Nephron progenitor cell (in vitro differentiated cells): ENCODE data around the gene CPM.
"Not testable (repeated sequence)": the region's sequence is repeated elsewhere in the genome, so short reads cannot be mapped to it uniquely, and the experiment has no call there.

Source experiments
- DNase-seq: peaks from one replicate; pipeline ENCODE4 v3.0.0; 2021
- H3K27ac Mint-ChIP-seq: 2 replicates; pipeline ENCODE4 v1.8.0; 2021; ENCODE audit warnings: mild to moderate bottlenecking, moderate library complexity, mixed read lengths
- H3K27me3 Mint-ChIP-seq: 2 replicates; pipeline ENCODE4 v1.8.0; 2021; ENCODE audit warnings: mild to moderate bottlenecking, low read depth, mixed read lengths; ENCODE audit not compliant: poor library complexity
- H3K36me3 Mint-ChIP-seq: 2 replicates; pipeline ENCODE4 v1.8.0; 2021; ENCODE audit warnings: low read depth, mixed read lengths
- H3K4me1 Mint-ChIP-seq: 2 replicates; pipeline ENCODE4 v1.8.0; 2021; ENCODE audit warnings: mixed read lengths
- H3K4me3 Mint-ChIP-seq: 2 replicates; pipeline ENCODE4 v1.8.0; 2021; ENCODE audit warnings: mild to moderate bottlenecking, moderate library complexity, mixed read lengths
- H3K9me3 Mint-ChIP-seq: 2 replicates; pipeline ENCODE4 v1.8.0; 2021; ENCODE audit warnings: mild to moderate bottlenecking, moderate library complexity, mixed read lengths
- TF ChIP-seq, protein P1 (sequence below): fragments of 200-600 bp; sonication (generic); IDR thresholded peaks from 2 replicates; pipeline ENCODE4 v1.5.0; 2021; ENCODE audit warnings: antibody characterized with exemption

Gene CPM

DNA sequence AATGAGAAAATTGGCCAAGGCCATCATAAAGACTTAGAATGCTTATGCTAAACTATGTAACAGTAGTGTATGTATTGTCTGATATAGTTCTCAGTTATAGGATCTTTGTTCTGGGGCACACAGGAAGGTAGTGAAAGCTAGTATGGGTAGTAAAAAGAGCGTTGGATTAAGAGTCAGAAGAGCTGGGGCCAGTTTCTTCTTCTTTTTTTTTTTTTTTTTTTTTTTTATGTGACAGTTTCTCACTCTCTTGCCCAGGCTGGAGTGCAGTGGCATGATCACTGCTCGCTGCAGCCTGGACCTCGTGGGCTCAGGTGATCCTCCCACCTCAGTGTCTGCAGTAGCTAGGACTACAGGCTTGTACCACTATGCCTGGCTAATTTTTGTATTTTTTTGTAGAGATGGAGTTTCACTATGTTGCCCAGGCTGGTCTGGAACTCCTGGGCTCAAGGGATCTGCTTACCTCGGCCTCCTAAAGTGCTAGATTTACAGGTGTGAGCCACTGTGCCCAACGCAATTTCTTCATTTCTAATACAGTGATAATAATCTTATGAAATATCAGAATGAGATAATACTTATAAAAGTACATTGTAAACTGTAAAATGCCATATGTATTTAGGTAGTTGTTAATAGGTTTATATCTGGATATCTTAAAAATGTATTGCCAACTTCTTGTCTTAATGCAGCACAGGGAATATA lies 117.6 kb downstream of the CPM start:
- no peak for DNase-seq
- Mint-ChIP-seq H3K27ac (no peak overlapping the region), H3K4me3 (no peak overlapping the region), H3K4me1 (peaks cover 31% of the 10 kb centered on the region), H3K36me3 (peaks cover 68% of the 10 kb centered on the region), H3K9me3 (no peaks in the 10 kb centered on the region), H3K27me3 (no peaks in the 10 kb centered on the region)
- TF ChIP-seq, protein P1, sequence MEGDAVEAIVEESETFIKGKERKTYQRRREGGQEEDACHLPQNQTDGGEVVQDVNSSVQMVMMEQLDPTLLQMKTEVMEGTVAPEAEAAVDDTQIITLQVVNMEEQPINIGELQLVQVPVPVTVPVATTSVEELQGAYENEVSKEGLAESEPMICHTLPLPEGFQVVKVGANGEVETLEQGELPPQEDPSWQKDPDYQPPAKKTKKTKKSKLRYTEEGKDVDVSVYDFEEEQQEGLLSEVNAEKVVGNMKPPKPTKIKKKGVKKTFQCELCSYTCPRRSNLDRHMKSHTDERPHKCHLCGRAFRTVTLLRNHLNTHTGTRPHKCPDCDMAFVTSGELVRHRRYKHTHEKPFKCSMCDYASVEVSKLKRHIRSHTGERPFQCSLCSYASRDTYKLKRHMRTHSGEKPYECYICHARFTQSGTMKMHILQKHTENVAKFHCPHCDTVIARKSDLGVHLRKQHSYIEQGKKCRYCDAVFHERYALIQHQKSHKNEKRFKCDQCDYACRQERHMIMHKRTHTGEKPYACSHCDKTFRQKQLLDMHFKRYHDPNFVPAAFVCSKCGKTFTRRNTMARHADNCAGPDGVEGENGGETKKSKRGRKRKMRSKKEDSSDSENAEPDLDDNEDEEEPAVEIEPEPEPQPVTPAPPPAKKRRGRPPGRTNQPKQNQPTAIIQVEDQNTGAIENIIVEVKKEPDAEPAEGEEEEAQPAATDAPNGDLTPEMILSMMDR = no peak

DNA sequence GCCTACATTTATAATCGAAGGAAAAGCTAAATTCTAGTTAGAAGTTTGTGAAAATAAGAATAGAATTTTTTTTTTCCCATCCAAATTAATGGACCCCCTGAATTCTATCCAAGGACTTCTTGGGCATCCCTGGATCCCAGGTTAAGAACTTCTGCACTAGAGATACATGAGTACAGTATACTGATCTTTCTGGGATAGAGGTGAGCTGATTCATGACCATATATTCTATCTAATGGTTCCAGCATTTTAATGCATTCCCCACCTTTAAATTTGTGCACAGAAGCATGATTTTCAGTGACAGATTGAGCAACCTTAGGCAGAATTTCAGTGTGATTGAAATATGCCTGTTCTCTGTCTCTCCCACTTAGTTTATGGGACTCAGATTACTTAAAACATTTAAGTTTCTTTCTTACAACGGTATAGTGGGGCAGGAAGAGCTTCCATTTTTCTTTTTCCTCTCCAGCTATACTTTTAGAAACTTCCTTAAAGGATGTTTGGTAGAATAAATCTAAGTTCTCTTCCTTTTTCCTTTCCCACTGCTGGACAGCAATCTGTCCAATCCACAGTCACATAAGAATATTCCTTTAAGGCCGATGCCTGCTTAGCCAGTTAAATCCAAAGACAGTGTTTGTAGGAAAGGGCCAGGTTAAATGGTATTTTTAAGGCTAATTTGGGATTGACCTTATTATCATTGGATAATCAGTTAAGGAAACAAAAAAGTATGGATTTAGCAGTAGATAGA lies 118.3 kb downstream of the CPM start:
- no peak for DNase-seq
- H3K27ac Mint-ChIP-seq = no peak overlapping the region
- TF ChIP-seq, protein P1 = no peak
- H3K36me3 Mint-ChIP-seq = peaks cover 64% of the 10 kb centered on the region
- H3K4me1 Mint-ChIP-seq = peaks cover 31% of the 10 kb centered on the region
- H3K9me3 Mint-ChIP-seq = no peaks in the 10 kb centered on the region
- H3K4me3 Mint-ChIP-seq = no peak overlapping the region
- no peaks in the 10 kb centered on the region for H3K27me3 Mint-ChIP-seq

DNA sequence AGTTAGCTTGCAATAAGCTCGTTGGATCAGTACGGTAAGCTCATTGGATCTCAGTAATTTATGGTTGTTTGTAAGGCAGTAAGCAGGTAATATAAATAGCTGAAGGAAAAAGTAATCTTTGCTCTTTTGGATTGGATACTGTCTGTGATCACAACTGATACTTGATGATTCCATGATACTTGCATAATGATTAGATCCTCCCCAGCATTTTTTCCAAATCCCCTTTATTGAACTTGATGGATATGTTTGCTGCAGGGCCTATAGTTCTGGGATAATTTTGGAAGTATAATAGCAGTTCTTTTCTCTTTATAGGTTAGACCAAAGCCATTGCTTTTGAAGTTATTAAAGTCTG lies 119.8 kb downstream of the CPM start:
- TF ChIP-seq, protein P1 = no peak
- Mint-ChIP-seq H3K27me3 (no peaks in the 10 kb centered on the region), H3K27ac (no peak overlapping the region), H3K4me1 (peaks cover 37% of the 10 kb centered on the region), H3K9me3 (no peaks in the 10 kb centered on the region), H3K36me3 (peaks cover 64% of the 10 kb centered on the region), H3K4me3 (no peak overlapping the region)
- DNase-seq = no peak

DNA sequence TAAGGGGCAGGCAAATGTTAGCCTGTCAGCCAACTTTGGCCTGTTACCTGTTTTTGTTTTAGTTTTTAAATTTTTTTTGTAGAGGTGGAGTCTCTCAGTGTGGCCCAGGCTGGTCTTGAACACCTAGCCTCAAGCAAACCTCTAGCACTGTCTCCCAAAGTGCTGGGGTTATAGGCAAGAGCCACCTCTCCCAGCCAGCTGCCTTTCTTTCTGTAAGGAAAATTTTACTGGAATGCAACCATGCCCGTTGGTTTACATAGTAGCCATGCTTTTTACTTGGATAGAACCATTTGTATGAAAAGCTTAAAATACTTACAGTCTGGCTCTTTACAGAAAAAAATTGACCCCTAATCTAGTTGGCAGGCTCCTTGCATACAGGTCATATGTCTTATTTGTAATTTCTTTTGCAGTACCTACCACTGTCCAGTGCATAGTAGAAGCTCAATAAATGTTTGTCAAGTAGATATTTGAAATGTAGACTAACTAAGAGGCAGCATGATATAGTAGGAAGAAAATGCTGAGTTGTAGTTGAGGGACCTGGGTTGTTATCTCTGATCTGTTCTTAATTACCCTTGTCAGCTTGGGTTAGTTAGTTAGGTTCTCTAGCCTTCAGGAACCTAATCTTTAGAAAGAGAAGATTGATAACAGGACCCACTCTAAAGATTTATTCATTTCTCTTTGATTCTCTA lies 120.3 kb downstream of the CPM start:
- Mint-ChIP-seq H3K4me1 (peaks cover 37% of the 10 kb centered on the region), H3K27me3 (no peaks in the 10 kb centered on the region), H3K36me3 (peaks cover 64% of the 10 kb centered on the region), H3K4me3 (no peak overlapping the region), H3K9me3 (no peaks in the 10 kb centered on the region), H3K27ac (peak overlapping the region; percentile 31)
- TF ChIP-seq, protein P1 = no peak
- DNase-seq = no peak

DNA sequence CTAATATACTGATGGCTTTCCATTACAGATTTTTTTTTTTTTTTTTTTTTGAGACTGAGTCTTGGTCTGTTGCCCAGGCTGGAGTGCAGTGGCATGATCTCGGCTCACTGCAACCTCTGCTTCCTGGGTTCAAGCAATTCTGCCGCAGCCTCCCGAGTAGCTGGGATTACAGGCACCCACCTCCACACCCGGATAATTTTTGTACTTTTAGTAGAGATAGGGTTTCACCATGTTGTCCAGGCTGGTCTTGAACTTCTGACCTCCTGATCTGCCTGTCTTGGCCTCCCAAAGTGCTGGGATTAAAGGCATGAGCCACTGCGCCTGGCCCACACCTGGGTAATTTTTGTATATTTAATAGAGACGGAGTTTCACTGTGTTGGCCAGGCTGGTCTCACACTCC lies 121.4 kb downstream of the CPM start:
- H3K36me3 Mint-ChIP-seq = peaks cover 56% of the 10 kb centered on the region
- H3K27ac Mint-ChIP-seq, DNase-seq, H3K27me3 Mint-ChIP-seq, H3K9me3 Mint-ChIP-seq: not testable (repeated sequence)
- H3K4me1 Mint-ChIP-seq = peaks cover 41% of the 10 kb centered on the region
- H3K4me3 Mint-ChIP-seq = peak overlapping the region; percentile 70

DNA sequence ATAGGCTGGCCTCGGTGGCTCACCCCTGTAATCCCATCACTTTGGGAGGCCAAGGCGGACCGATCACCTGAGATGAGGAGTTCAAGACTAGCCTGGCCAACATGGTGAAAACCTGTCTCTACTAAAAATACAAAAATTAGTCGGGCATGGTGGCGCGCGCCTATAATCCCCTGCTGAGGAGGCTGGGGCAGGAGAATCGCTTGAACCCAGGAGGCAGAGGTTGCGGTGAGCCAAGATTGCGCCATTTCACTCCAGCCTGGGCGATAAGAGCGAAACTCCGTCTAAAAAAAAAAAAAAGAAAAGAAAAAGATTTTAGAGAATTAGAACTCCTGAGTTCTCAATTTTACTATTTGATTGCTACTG lies 123.0 kb downstream of the CPM start:
- DNase-seq, H3K27ac Mint-ChIP-seq, H3K9me3 Mint-ChIP-seq, H3K27me3 Mint-ChIP-seq: not testable (repeated sequence)
- Mint-ChIP-seq H3K4me1 (peaks cover 45% of the 10 kb centered on the region), H3K36me3 (peaks cover 46% of the 10 kb centered on the region), H3K4me3 (peak overlapping the region; percentile 92)
